Activated naive CD4-positive, alpha-beta T cell treated with Interleukin-2 at 50 U/mL for 16 hours (primary cell): ENCODE results near the gene TPTE2.
"Not testable (repeated sequence)": the region's sequence is repeated elsewhere in the genome, so short reads cannot be mapped to it uniquely, and the experiment has no call there.

ENCODE experiments used
- DNase-seq: peaks from one replicate; pipeline ENCODE4 v3.0.0-alpha.2; 2020

Gene TPTE2

DNA sequence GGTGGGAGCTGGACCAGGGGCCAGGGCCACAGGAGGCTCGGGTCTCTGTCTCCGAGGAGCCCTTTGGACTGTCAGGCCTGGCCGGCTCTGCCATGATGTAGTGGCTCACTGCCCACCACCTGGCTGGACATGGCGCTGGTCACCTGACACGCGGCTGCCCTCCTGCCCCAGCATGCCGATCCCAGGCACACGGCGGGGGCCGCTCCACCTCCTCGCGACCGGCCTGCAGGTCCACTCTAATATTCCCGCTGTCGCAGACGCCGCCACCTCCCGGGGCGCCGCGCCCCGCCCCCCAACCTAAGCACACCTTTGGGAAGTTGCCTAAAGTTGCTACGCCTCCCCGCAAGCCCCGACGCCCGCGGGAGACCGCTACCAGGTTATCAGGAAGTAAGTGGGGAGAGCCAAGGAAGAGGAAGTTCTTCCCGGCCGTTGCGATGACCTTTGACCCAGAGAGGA is at the start of gene TPTE2:
Gene TPTE2, minus strand, starts transcription at position 406 of the 456 bp plus-strand sequence. CDS start 58,298 bp downstream, outside the sequence.
- DNase-seq = not testable (repeated sequence)

DNA sequence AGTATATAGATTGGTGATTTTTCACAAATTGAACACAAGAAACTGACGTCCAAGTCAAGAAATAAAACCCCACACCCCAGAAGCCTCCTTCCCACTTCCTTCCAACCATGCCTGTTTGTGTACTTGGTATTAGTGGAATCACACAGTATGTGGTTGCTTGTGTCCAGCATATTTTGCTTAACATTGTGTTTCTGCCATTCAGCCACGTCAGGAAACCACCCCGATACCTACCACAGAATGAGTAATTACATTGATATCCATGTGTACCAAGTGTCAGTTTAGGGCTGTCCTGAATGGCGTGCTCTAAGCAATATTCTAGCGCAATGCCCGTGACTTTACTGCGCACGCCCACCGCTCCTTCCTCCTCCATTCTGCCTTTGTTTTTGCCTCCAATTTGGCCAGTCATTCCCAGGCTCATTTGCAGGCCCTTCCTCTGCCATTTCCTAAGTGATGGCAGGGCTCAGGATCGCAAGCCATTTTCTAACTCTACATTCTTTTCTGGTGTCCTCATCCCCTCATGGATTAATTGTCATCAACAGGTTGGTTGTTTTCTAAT is 46.3 kb upstream of the TPTE2 start:
- DNase-seq = no peak

DNA sequence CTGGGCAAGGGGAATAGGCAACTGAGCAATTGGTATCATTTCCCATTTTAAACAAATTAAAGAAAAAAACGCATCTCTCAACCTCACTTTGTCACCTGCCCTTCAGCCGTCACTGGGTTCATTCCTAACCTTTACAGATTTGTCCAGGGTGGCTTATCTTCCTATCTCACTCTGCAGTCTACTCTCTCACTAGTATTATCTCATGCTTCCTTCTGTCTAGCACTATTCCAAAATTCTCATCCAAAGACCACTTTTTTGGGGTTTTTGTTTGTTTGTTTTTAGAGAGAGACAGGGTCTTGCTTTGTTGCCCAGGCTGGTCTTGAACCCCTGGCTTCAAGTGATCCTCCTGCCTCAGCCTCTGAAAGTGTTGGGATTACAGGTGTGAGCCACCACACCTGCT is 45.4 kb upstream of the TPTE2 start:
- no peak for DNase-seq

DNA sequence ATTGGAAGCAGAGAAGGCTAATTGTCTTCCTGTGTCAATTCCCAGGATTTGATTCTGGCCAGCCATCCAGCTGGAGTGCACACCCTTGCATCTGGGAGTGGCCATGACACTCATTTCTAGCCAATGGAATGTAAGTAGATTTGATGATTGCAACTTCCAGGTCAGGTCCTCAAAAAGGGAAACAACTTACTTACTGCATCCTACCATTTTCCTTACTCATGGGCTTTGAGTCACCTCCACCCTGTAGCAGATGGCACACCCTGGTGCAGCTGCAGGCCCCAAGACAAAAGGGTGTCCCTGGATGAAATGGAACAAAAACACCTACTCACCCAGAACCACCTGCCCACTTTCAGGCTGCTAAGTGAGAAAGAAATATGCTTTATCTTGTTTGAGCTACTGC is 44.8 kb upstream of the TPTE2 start:
- DNase-seq = no peak

DNA sequence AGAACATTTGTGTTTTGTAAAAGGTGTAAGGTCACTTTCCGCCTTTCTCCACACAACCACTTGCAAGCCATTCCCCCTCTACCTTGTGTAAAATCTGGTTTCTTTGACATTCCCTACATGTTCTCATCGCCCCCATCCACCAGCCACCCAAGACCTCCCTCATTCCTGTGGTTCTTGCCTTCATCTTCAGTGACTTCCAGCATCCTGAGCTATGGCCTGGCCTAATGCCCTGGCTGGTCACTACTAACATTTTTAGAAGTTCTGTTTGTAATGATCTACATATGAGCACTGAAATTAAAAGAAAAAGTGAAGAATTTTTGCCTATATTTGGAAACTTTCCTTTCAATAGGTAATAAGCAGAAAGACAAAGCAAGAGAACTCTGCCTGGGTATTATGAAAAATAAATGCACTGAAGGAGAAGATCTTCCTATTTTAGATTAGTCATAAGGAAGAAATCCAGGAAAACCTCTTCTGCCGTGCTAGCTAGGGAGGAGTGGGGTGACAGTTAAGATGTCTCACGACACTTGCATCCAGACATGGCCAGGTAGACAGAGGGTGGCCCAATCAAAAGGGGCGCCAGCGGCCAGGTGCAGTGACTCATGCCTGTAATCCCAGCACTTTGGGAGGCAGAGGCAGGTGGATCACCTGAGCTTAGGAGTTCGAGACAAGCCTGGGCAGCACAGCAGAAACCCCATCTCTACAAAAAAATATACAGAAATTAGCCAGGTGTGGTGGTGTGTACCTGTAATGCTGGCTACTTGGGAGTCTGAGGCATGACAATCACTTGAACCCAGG is 44.0 kb upstream of the TPTE2 start:
- no peak for DNase-seq

DNA sequence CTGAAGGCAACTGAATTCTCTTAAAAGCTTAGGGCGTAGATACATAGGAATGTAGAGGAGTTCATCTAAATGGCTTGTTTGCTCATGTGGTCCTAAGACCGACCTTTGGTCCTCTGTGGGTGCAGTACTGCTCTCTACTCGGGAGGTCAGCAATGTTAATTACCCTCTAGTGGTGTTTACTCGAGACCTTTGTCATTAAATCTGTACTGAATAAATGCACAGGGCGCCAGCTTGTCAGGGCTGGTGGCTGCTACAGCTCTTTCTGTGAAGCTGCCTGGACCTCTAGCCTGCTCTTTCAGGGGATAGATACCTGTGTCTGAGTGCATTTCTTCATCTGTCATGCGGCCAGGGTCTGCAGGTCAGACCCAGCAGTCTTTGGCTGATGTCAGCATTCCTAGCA is 43.0 kb upstream of the TPTE2 start:
- no peak for DNase-seq

DNA sequence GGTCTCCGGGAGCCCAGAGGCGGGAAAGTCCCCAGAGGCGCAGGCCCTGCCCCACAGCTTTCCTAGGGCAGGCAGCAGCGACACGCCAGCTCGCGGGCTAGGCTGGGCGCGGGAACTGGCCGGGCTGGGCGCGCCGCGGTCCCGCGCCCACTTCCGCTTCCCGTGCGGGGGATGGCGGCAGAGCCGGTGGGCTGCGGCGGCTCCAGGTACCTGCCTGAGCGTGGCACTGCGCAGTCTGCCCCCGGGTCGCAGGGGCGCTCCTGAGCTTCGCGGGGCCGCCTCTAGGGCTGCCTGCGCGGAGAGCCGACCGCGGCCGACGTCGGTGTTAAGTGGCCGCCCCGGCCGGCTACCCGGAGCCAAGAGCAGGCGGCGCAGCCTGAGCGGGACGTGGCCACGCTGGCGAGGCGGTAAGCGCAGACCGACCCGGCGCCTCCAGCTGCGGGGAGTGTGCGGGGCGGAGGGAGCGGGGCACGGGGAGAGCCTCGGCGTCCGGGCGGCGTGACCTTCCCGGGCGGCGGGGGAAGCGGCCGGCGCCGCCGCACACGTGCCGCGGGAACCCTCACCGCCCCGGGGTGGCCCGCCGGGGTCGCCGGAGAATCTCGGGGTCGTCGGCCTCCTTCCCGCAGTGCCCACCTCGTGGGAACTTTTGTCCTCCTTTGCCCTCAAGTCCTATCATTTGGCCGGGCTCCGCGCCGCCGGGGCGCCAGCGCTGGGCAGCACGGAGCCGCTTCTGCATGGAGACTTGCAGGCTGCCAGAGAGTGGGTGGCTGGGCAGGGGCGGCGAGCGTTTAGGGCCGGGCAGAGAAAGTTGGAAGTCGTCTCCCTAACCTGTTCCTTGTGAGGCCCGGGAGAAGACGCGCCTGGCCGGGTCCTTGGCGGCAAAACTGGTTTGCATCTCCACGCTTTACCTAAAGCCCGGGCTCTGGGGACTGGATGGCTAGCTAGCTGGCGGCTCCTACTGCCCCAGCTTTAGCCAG is 40.7 kb upstream of the TPTE2 start:
- DNase-seq = peak; percentile 22

DNA sequence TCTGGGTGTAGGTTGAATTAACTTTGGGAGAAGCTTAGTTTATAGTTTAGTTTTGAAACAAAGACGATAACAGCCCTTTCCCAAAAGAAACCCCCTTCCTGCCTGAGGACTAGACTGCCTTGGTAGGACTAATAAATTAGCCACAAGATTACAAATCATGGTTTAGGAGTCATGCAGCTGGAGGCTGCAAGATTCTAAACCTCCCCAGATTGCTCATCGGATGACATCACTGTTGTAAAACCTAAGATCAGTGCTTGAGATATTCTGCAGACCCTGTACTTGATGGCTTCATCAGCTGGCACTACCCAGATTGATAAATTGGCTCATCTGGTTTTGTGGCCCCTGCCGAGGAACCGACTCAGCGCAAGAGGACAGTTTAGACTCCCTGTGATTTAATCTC is 36.2 kb upstream of the TPTE2 start:
- DNase-seq = no peak

DNA sequence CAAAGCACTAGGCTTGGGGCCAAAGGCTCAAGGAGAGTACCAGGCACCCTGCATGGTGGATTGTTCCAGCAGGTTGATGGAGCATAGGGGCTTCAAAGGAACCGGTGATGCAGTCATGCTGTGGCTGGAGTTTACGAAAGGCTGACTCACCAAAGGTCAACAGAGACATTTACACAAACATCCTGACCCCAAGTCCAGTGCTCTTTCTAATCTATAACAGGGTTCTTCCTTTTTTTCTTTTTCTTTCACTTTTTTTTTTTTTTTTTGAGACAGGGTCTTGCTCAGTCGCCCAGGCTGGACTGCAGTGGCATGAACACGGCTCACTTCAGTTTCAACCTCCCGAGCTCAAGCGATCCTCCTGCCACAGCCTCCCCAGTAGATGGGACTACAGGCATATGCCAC is 35.6 kb upstream of the TPTE2 start:
- DNase-seq = no peak

DNA sequence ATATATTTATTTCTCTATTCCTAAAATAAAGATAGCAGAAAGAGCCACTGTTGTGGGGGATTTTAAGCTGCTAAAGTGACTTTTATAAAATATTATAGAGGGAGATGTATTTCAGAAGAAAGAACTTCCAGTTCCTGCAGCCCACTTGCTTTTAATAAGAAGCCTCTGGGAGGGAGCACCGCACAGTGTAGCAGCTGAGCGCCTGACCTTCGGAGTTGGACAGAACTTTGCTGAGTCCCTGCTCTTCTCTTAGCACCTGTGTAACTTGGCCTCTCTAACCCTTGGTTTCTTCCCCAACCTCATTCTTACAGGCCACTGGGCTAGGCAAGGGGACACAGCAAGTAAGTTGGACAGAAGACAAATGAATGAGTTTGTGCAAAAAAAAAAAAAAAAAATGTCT is 34.8 kb upstream of the TPTE2 start:
- DNase-seq = no peak

DNA sequence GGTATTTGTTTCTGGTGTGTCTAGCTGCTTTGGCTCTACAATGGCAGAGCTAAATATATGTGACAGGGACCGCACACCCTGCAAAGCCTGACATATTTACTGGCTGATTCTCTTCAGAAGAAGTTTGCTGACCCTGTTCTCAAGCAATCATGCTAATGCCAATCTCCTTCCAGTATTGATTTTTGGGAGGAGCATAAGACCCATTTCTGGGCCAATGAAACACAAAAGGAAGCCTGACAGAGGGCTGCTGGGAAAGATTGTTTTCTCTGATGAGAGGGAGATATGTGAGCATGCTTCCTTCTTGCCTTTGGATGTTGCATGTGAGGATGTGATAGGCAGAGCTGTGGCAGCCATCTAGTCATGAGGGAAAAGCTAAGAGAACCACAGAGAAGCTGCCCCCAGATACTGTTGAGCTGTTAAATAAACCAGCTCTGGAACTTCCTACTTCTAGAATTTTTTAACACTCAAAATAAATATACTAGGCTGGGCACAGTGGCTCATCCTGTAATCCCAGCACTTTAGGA is 31.4 kb upstream of the TPTE2 start:
- no peak for DNase-seq

DNA sequence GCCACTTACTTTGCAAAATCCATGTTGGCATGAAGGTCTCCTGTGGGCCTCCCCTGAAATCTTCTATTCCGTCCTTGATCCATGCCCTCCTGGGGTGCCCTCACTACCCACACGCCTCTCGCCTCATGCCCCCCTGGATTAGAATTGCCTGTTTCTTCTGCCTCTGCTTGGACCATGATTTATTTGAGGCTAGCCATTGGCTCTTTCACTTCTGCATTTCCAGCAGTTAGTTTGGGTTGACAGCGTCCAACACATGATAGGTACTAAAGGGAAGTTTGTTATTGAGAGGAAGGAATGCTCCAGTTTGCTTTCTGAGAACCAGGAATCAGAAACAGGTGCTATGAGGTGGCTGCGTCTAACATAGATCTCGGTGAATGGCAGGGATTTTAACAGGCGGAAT is 30.5 kb upstream of the TPTE2 start:
- DNase-seq = no peak

DNA sequence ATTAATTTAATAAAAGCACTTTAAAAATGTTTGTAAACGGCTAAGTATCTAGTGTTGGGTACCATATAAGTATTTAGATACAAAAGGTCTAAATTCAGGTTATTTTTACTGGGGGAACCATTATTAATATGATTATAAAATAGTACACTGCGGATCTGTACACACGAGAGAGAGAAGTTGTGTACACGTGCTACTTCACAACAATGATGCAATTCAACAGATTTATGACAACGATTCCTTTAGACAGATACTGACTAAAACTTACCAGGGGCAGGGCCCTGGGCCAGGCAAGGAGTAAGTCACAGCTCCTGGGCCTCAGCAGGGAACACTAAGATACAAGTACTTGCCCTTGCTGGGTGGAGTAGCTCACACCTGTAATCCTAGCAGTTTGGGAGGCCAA is 29.1 kb upstream of the TPTE2 start:
- DNase-seq = no peak

DNA sequence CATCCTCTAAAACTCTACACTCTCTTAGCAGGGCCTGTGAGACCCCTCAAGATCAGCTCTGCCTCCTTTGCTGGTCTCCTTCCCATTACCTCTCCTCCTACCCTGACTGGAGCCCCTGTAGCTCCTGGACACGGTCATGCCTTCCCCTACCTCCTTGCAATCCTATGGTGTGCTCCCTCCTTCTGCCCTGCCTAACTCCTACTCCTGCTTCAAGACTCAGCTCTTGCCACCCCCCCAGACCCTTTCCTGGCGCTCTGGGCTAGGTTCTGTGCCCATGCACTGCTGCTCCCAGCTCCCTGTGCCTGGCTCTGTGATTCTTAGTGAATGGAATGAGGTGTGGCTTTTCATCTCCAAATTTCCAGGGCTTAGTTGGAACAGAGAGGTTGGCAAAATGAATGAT is 28.0 kb upstream of the TPTE2 start:
- DNase-seq = no peak

DNA sequence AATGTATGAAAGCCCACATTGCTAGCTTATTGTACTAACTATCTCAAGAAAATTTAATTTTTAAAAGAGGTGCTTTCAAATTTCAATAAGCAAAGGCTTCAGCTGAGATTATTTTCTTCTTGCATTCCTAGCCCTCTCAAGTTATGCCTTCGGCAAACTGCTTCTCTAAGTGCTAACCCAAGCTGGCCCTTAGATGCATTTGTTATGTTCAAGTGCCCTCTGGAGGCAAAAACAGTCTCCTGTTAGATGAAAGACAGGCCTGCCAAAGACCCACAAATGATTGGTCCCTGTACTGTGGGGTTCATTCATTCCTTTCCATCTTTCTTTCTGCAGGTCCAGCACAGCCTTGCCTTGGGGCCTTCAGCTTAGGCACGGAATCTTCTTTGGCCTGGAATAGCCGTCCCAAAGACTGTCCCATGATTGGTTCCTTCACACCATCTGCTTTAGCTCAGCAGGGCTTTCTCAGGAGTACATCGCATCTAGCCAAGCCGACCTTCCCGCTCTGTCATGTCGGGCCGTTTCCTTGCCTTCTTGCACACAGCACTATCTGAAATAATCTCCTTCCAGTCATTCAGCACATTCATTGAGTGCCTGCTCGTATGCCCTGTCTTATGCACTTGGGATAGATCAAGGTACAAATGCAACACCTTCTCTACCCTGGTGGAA is 26.4 kb upstream of the TPTE2 start:
- DNase-seq = peak; percentile 16

DNA sequence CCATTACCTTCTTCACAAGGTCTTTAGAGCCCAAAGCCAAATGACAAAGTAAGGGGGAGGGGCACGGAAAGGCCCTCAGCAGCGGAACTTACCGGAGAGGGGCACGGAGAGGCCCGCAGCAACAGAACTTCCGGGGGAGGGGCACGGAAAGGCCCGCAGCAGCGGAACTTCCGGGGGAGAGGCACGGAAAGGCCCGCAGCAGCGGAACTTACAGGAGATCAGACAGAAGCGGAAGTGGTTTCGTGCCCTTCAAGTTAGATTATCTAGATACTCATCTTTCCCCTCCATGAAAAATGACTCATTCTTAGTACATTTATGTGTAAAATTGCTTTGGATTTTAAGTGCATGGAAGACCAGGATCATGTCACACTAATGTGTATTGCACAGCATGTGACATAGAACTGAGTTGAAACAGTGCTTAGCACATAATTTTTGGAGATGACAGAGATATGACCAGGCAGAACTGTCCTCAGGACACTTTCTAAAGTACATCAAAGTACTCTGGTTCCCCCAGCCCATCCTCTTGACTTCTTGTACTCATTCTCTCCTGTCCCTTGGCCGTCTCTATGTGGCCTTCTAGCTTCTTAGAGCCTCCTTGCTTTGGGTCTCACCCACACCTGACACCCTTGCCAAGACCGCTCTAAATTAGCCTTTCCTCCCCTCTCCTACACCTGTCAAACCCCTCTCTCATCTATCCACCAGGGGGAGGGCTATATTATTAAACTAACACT is 25.7 kb upstream of the TPTE2 start:
- DNase-seq = peak; percentile 81

DNA sequence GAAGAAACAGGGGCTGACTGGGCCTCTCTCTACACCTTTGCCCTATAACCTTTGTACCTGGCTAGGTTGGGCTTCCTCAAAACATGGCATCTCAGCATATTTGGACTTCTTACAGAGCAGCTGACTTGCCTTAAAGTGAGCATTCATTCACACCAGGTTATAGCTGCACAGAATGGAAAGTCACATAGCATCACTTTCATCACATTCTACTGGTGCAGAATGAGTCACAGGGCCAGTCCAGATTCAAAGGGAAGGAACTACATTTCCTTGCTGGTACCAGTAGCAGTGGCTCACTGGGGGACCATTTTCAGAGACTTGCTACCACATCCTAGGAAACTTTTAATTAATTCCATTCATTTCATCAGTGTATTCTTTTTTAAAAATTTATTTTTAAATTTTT is 20.3 kb upstream of the TPTE2 start:
- DNase-seq = no peak

DNA sequence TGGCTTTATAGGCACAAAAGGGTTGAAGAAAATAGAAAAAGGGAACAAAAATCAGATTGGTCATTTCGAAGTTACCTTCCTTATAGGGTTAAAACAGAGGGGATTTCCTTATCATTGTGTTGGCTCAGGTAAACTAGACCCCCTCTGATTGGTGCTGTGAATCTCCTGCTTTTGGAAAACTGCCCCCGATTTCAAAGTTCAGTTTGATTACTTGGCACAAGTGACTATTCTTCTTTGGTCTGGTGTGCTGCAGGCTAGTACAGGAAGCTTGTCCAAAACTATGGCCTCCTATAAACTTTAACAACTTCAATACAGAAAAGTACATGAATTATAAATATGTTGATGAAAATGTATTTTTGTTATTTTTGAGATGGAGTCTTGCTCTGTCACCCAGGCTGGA is 13.9 kb upstream of the TPTE2 start:
- no peak for DNase-seq

DNA sequence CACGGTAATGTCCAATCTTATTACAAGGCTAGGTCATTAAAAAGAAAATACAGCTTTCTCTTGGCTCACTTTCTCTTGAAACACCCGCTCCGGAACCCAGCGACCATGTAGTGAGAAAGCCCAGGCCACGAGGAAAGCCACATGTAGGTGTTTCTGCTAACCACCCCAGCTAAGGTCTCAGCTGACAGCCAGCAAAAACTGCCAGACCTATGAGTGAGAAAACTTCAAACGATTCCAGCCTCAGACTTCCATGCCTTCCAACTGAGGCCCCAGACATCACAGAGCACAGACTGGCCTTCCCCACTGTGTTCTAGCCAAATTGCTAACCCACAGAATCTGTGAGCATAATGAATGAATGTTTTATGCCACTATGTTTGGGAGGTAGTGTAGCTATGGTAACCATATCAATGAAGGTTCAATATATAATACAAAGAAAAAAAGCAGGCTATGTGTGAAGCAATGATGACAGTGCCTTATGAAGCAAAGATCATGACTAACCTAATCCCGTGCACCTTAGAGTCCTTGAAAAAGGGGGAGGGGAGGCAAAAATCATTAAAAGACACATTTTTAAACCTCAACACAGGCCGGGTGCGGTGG is 11.9 kb upstream of the TPTE2 start:
- no peak for DNase-seq

DNA sequence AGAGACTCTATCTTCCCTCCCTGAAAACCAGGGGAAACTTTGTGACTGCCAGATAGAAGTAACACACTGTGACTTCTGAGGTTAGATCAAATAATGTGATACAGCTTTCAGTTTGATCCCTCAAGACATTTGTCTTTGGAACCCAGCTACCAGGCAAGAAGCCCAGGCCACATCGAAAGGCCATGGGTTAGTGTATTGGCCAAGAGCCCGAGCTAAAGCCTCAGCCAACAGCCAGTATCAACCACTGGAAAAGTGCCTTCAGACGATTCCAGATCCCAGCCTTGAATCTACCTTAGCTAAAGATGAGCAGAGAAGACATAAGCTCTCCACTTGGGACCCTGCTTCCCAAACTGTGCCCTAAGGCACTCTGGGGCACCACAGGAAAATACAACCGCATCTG is 10.9 kb upstream of the TPTE2 start:
- no peak for DNase-seq

DNA sequence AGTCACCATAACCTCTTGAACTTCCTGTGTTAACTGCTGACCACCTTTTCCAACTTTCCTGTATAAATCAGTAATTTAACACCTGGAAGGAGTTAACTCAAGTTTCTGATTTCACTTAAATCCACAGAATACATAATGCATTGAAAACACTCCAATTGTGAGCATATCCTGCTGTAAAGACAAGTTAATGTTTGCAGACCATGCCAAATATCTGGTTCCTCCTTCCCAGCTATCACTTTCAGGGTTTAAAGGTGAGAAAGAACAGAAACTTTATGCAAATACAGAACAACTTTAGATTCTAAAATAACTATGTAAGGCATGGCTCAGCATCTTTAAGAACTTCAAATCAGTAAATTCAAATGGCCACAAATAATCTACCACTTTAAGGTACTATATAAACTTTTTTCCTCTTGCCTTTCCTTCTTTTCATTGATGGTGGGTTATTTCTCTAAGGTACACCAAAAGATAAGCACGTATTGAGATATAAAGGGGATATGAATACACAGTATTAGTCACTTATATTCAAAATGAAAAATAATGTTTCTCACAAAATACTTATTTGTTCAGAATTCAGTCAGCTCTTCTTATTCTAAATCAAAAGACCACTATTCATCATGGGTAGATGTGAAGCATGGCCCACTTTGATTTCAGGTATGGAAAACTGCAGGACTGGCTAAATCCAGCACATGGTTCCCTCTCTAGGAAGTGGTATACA is 6.6 kb upstream of the TPTE2 start:
- DNase-seq = no peak
